OCI-M2 (cell line): Measurements from ENCODE around the gene FAM118B.
"Not testable (repeated sequence)": the region's sequence is repeated elsewhere in the genome, so short reads cannot be mapped to it uniquely, and the experiment has no call there.

Source experiments
- DNase-seq: peaks from one replicate; lab custom pipeline; 2025; ENCODE audit not compliant: unreplicated experiment; lab: John Stamatoyannopoulos, UW

The FAM118B gene

DNA sequence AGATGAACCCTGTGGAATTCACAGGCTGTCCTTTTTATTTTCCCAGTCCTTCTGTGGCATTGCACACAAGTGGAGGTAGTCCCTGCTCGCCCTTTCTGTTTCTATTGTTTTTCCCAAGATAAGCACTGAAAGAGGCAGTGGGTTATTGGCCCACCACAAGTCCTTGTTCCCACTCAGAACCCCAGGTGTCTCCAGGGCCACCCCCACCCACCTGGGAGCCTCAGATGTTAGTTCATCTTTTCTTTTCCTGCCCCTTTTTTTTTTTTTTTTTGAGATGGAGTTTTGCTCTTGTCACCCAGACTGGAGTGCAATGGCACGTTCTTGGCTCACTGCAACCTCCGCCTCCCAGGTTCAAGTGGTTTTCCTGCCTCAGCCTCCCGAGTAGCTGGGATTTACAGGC lies 97.2 kb downstream of the FAM118B start:
- DNase-seq: not testable (repeated sequence)

DNA sequence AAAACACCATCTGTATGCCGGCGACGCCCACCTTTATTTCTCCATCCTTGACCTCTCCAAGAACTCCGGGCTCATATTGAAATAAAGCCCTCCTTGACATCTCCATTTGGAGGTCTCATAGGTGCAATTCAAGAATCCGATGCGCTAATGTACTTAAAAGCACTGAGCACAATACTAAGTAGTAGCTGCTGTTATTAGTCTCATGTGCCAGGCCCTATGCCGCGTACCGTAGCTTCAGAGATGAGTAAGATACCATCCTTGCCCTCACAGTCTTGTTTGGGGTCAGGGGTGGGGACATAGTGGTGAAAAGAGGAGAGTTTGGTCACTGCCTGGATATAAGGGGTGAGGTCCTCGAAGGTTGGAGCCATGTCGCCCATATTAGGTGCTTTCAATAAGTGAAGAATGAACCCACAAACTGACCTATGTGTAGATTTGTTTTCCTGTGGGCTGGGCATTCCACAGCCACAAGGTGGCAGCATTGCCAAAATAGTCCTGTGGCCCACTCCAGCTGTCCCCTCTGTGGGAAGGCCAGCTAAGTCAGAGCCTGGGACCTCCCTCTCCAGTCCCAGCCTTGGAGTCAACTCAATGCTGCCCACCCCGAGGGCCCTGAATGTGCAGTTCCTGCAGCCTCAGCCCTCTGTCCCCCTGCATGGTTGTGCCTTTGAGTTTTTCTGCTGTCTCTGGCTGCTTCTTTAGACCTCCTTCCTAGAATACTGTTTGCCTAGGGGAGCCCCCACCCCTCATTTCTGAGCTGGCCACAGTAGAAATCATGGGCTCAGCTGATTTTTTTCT lies 98.8 kb downstream of the FAM118B start:
- DNase-seq: peak; percentile 4

DNA sequence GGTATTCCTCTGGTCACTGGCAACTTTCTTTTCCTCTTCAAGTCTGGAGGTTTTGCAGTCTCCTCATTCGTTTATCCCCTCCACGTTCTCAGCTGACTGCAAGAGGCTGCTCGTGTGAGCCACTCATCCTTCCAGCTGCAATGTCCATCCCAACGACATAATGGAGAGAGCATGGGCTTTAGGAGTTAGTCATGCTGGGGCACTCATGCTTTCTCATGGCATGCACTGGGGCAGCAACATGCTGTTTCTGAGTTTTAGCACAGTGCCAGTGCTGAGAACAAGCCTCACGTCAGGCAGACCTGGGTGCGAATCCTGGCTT lies 99.4 kb downstream of the FAM118B start:
- DNase-seq: no peak

DNA sequence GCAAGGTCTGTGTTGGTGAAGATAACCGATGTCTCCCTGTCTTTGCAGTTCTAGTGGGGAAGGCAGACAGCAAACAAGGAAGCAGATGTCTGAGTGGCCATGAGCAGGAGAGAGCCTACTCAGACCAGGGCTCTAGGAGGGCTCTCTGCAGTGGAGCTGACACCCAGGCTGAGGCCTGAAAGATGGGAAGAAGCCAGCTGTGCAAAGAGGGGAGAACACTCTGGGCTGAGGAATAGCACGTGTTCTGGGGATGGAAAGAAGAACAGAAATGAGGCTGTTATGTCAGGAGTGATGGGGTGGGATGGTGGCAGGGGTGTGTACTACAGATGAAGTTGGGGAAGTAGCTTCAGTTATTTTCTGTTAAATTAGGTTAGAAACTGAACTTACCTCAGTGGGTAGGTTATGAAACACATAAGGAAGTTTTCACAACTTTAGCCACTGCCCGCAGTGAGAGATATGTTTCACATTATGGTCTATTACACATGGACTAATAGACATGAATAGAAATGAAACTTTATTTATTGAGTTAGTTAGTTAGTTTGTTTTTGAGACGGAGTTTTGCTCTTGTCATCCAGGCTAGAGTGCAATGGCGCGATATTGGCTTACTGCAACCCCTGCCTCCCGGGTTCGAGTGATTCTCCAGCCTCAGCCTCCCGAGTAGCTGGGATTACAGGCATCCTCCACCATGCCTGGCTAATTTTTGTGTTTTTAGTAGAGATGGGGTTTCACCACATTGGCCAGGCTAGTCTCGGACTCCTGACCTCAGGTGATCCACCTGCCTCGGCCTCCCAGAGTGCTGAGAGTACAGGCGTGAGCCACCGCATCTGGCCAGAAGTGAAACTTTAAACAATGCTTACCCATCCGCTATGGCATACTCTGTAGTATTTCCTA lies 100.1 kb downstream of the FAM118B start:
- no peak for DNase-seq
